B cell (primary cell): ENCODE data around the gene NSF.

Experiments
- CTCF ChIP-seq: fragments of 200-600 bp; IDR thresholded peaks from one replicate; pipeline ENCODE4 v1.8.0; 2022; ENCODE audit warnings: antibody characterized with exemption, mild to moderate bottlenecking
- EZH2 ChIP-seq: IDR thresholded peaks from 2 replicates; pipeline ENCODE4 v1.6.1; 2012; ENCODE audit warnings: borderline replicate concordance, low read depth, mild to moderate bottlenecking, moderate library complexity, low read length; ENCODE audit not compliant: insufficient read depth, poor library complexity, severe bottlenecking

- TF ChIP-seq CTCF: no peak
- TF ChIP-seq EZH2: no peak
Observed at GRCh38 chr17:46787478-46787877, 197.0 kb downstream of the NSF start.
